Activated CD8-positive, alpha-beta T cell treated with anti-CD3 and anti-CD28 coated beads, Interleukin-2, amount 10 ng/mL, durations not matched to agents 7 days and 5 days (primary cell): ENCODE results near the gene SEC22C. TPM values are rescaled to one million over a fixed set of nuclear protein-coding genes. Genes with fewer than 3 reads are reported as not detected.

ENCODE experiments used
- ATAC-seq: fragments of 150-1000 bp; cut with Tn5 transposase; one replicate; pipeline ENCODE4 v1.10.0; 2021; ENCODE audit warnings: moderate library complexity
- CTCF ChIA-PET: fragments of 350-600 bp; sonication (Branson Sonifier 250); formaldehyde crosslinking; loops from one replicate; lab custom pipeline; 2021; ENCODE audit warnings: antibody characterized with exemption; lab: Charles Lee
- POLR2A ChIA-PET: fragments of 350-600 bp; sonication (Branson Sonifier 250); formaldehyde crosslinking; loops from one replicate; lab custom pipeline; 2021; ENCODE audit warnings: antibody characterized with exemption; lab: Charles Lee
- DNase-seq: peaks from one replicate; pipeline ENCODE4 v3.0.0-alpha.2; 2020
- H3K27ac Mint-ChIP-seq: one replicate; pipeline ENCODE4 v1.8.0; 2021; ENCODE audit warnings: mild to moderate bottlenecking, mixed read lengths
- H3K27me3 Mint-ChIP-seq: one replicate; pipeline ENCODE4 v1.8.0; 2021; ENCODE audit warnings: low read depth, mixed read lengths
- H3K36me3 Mint-ChIP-seq: one replicate; pipeline ENCODE4 v1.8.0; 2021; ENCODE audit warnings: low read depth, mixed read lengths
- H3K4me1 Mint-ChIP-seq: one replicate; pipeline ENCODE4 v1.8.0; 2021; ENCODE audit warnings: low read depth, mixed read lengths
- H3K4me3 Mint-ChIP-seq: one replicate; pipeline ENCODE4 v1.8.0; 2021; ENCODE audit warnings: mild to moderate bottlenecking, mixed read lengths
- H3K9me3 Mint-ChIP-seq: one replicate; pipeline ENCODE4 v1.8.0; 2022; ENCODE audit warnings: mixed read lengths; ENCODE audit not compliant: insufficient read depth
- total RNA-seq, 2 experiments: library from RNA; stranded (reverse); gene quantifications; one replicate each; pipeline ENCODE4 v1.2.3, GENCODE V29; 2021

Gene SEC22C
- total RNA-seq, 2 experiments from 2014 or later = 49.3 to 51.4 TPM

DNA sequence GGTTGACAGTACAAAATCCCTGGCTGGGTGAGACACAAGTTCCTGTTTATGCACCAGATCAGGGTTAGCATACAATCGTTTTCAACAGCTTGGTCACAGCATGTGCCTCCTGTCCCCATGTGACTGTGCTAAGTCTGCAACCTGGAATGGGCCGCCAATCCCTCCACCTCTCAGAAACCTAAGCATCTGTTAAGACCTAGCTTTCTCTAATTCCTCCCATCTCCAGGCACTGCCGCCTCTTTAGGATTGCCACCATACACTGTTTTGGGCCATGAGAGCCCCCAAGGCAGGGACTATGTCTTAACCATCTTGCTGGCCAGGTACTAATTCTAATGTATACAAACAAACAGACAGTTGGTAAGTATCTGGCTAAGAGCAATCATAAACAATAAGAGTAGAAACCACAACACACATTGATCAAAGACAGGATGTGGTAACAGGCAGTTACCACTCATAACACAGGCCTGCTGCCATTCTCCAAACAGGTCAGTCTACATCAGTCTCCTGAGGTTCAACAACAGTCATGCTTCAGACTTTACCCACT lies 25.6 kb downstream of the SEC22C start:
- H3K9me3 Mint-ChIP-seq = no peaks in the 10 kb centered on the region
- no peaks in the 10 kb centered on the region for H3K27me3 Mint-ChIP-seq
- ChIA-PET CTCF (interaction anchor here (1.0 to 1.9 kb wide), 3 partner anchors 9 to 59 kb away, joined by 3 to 8 read pairs (median 4); partner anchors contain the start of gene VIPR1), POLR2A (interaction anchor here (0.6 to 1.7 kb wide), 3 partner anchors 34 to 135 kb away, joined by 3 to 4 read pairs (median 4); partner anchors contain the start of genes NKTR and SS18L2)
- peak overlapping the region; percentile 9 for H3K4me3 Mint-ChIP-seq
- ATAC-seq = peak; percentile 95
- peak overlapping the region; percentile 82 for H3K27ac Mint-ChIP-seq
- peaks cover 27% of the 10 kb centered on the region for H3K4me1 Mint-ChIP-seq
- peak; percentile 67 for DNase-seq
- H3K36me3 Mint-ChIP-seq = peaks cover 57% of the 10 kb centered on the region

DNA sequence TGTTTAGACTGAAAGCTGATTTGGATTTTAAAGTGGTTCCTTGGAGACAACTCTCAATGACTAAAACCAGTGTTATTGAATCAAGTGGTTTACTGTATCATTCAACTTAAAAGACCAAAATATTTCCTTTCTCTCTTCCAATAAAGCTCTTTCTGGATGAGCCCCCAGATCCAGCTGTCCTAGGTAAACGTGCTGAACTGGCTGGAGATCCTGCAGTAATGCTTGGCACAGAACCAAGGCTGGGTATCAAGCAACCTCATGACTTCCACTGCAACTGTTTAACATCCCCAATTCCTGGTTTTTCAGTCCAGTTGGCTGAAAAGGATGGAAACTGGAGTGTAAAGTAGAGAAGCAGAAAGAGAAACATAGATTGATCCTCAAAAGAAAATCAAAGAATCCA lies 28.9 kb downstream of the SEC22C start:
- peaks cover 25% of the 10 kb centered on the region for H3K4me1 Mint-ChIP-seq
- no peak for DNase-seq
- H3K4me3 Mint-ChIP-seq = no peak overlapping the region
- POLR2A ChIA-PET = interaction anchor here (1.3 to 2.0 kb wide), 2 partner anchors 29 to 48 kb away, joined by 4 to 8 read pairs; partner anchors contain the start of genes NKTR and SEC22C
- H3K27me3 Mint-ChIP-seq = no peaks in the 10 kb centered on the region
- H3K27ac Mint-ChIP-seq = no peak overlapping the region
- CTCF ChIA-PET = interaction anchor here (1.5 to 9.1 kb wide), 5 partner anchors 8 to 51 kb away, joined by 5 to 82 read pairs (median 7); partner anchors contain the start of gene VIPR1
- H3K36me3 Mint-ChIP-seq = peaks cover 54% of the 10 kb centered on the region
- no peaks in the 10 kb centered on the region for H3K9me3 Mint-ChIP-seq
- no peak for ATAC-seq

DNA sequence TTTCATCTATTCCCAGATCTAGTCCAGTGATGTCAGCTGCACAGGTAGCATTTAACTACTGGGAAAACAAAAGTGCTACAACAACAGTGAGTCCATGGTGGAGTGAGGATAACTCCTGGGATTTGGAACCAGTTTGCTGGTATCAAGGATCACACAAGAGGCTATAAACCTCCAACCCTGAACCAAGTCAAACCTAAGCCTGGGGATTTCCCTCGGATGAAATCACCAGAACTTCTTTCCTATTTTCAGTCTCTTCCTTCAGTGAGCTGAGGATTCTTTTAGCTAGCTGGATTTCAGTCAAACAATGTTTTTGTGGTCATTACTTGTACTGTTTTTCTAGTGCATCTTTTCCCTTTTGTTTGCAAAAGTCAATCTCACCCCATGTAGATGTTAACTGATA lies 31.5 kb downstream of the SEC22C start:
- no peak for DNase-seq
- Mint-ChIP-seq H3K4me3 (no peak overlapping the region), H3K36me3 (peaks cover 35% of the 10 kb centered on the region), H3K27ac (no peak overlapping the region), H3K9me3 (no peaks in the 10 kb centered on the region), H3K27me3 (no peaks in the 10 kb centered on the region), H3K4me1 (peaks cover under 1% of the 10 kb centered on the region)
- ATAC-seq = no peak
- ChIA-PET CTCF (interaction anchor here (0.6 to 17.5 kb wide), 6 partner anchors 15 to 302 kb away, joined by 3 to 183 read pairs (median 4); partner anchors contain the start of gene VIPR1), POLR2A (interaction anchor here (0.8 to 1.4 kb wide), 2 partner anchors 24 to 32 kb away, joined by 3 read pairs; partner anchors contain the start of gene SEC22C)

DNA sequence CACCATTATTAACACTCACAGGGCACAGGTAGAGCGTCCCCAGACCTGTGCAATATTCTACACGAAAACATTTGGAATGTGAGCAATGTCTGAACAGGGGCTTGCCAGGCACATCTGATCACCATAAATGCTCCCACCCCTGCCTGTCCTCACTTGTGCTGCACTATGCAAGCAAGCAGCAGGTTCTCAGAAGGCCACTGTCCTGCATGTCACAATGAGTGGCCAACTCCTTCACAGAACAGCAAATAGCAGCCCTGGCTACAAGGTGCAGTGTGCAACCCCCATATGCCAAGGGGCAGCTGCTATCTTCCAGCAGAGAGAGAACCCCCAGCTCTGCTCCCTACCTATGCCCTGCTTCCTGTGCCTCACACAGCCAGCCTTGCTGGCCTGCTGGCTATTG lies 32.6 kb downstream of the SEC22C start:
- H3K27me3 Mint-ChIP-seq = no peaks in the 10 kb centered on the region
- H3K4me3 Mint-ChIP-seq = no peak overlapping the region
- ChIA-PET POLR2A (no interaction called here), CTCF (interaction anchor here (0.9 to 17.5 kb wide), 9 partner anchors 8 to 320 kb away, joined by 3 to 183 read pairs (median 9); partner anchors contain the start of genes NKTR and VIPR1)
- no peaks in the 10 kb centered on the region for H3K9me3 Mint-ChIP-seq
- no peak for DNase-seq
- no peak for ATAC-seq
- H3K4me1 Mint-ChIP-seq = no peaks in the 10 kb centered on the region
- H3K36me3 Mint-ChIP-seq = peaks cover 30% of the 10 kb centered on the region
- H3K27ac Mint-ChIP-seq = no peak overlapping the region

DNA sequence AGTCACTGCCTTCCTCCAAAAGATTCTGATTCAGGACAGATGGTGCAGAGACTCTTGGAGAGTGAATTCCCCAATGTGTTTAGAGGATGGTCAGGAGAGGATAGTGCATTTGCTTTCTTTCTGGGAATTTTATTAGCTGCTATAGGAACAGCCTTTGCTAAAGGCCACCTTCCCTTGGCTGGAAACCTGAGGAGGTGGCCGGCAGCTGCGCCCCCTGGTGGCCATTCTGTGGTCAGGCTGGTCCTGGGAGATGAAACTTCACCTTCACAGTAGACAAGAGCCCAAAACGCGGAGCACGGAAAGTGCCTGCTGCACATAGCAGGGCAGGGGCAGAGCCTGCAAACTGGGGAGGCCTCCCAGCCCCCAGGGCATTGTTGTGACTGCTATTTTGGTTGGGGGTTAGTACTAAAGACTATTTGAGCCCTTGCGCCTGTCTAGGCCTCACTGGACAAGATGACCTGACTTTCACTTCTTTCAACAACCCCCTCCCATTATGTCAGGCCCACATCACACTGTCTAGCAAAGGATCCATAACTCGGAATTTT lies 34.3 kb downstream of the SEC22C start:
- H3K27me3 Mint-ChIP-seq = no peaks in the 10 kb centered on the region
- H3K9me3 Mint-ChIP-seq = no peaks in the 10 kb centered on the region
- CTCF ChIA-PET = interaction anchor here (0.6 to 17.5 kb wide), 22 partner anchors 9 to 1236 kb away, joined by 3 to 183 read pairs (median 6); partner anchors contain the start of genes NKTR, SS18L2 and VIPR1
- no peak overlapping the region for H3K4me3 Mint-ChIP-seq
- DNase-seq (peak; percentile 72), ATAC-seq (peak; percentile 87)
- POLR2A ChIA-PET = no interaction called here
- no peaks in the 10 kb centered on the region for H3K4me1 Mint-ChIP-seq
- H3K36me3 Mint-ChIP-seq = peaks cover 17% of the 10 kb centered on the region
- H3K27ac Mint-ChIP-seq = no peak overlapping the region

DNA sequence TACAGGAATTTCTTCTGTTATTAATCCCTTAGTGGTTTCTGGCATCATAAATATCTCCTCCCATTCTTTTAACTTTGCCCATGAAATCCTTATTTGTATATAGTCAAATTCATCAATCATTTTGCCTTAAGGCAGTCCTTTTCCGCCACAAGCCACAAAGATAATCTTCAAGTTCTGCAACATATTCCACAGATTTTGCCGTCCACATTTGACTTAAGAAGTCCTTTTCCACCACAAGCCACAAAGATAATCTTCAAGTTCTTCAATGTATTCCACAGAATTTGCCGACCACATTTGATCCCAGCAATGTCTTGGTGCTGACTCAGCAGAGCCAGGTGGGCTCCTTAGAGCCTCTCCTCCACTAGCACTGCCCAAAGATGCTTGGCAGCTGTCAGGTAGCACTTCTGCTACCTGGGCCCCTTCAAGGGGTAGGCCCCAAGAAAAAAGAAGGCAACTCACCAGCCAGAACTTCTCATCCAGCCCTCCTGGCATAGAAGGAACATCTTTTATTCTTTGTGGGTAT lies 35.0 kb downstream of the SEC22C start:
- Mint-ChIP-seq H3K27me3 (no peaks in the 10 kb centered on the region), H3K4me1 (no peaks in the 10 kb centered on the region), H3K4me3 (no peak overlapping the region), H3K27ac (no peak overlapping the region), H3K9me3 (no peaks in the 10 kb centered on the region), H3K36me3 (peaks cover 13% of the 10 kb centered on the region)
- ChIA-PET POLR2A (no interaction called here), CTCF (interaction anchor here (0.6 to 17.5 kb wide), 23 partner anchors 9 to 1236 kb away, joined by 3 to 183 read pairs (median 7); partner anchors contain the start of genes NKTR, SS18L2 and VIPR1)
- no peak for ATAC-seq
- no peak for DNase-seq

DNA sequence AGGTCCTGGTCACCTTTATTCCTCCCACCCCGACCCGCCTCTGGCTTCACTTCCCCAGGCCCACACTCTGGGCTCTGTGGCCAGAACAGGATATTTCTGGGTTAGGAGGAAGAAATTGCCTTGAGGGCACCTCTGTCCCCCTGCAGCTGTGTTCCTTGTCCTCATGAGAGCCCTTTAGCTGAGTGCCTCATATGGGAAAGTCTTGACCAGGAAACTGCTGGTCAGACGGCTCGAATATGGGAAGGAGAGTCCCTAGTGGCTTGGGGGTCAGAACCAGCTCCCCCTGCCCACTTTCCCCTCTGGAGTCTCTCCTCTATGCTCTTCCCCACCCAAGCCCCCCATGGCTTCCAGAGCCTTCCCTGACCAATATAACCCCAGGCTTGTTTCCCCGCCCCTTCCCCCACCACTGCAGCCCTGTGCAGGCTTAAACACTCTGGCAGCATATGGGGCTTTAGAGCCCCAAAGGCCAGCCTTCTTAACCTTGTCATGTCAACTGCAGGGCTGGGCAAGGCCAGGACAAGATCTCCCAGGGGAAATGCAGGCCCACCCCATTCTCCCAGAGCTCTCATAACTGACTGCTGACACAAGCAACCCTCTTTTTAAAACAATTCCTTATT lies 36.4 kb downstream of the SEC22C start:
- H3K9me3 Mint-ChIP-seq = no peaks in the 10 kb centered on the region
- ChIA-PET CTCF (interaction anchor here (0.9 to 17.5 kb wide), 7 partner anchors 8 to 298 kb away, joined by 4 to 183 read pairs (median 15); partner anchors contain the start of gene VIPR1), POLR2A (interaction anchor here (0.6 kb wide), 1 partner anchor 47 kb away, joined by 3 read pairs; no protein-coding TSS in a partner anchor)
- no peak overlapping the region for H3K27ac Mint-ChIP-seq
- ATAC-seq = no peak
- peaks cover 10% of the 10 kb centered on the region for H3K36me3 Mint-ChIP-seq
- no peak for DNase-seq
- H3K27me3 Mint-ChIP-seq = no peaks in the 10 kb centered on the region
- H3K4me3 Mint-ChIP-seq = no peak overlapping the region
- H3K4me1 Mint-ChIP-seq = no peaks in the 10 kb centered on the region

DNA sequence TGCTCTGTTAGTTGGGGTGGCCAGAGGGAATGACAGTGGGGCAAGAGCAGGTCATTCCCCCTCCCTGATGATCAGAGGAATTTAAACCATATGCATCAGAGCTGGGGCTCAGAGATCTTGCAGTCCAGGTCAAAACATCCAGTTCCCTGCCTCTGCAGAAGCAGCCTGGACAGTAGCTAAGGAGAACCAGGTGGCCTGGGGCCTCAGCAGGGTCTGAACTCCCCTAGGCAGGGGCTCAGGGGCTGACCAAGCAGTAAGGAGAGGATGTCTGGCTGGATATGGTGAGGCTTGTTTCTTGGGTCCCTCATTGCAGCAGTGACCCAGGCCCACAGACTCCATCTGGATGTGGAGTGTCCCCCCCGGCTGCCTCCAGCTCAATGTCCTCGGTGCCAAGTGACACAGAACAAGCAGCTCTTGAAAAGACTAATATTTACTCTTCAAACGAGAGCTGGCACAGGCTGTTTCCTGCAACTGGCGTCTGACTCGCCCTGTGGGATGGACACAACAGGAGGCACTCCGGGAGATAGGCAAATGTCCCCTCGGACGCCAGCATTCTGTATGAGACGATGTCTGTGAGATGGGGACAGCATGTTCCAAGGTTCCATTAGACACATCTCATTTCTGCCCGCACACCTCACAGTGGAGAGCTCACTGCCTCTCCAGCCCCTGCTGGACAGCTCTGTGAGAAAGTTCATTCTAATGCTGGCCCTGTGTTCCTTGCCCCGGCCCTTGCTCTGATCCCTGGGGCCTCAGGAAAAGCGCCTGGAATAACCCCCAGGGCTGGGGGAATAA lies 37.1 kb downstream of the SEC22C start:
- no peaks in the 10 kb centered on the region for H3K4me1 Mint-ChIP-seq
- H3K4me3 Mint-ChIP-seq = no peak overlapping the region
- no peak overlapping the region for H3K27ac Mint-ChIP-seq
- no peaks in the 10 kb centered on the region for H3K27me3 Mint-ChIP-seq
- peaks cover 9% of the 10 kb centered on the region for H3K36me3 Mint-ChIP-seq
- ChIA-PET CTCF (interaction anchor here (1.5 to 17.5 kb wide), 4 partner anchors 9 to 297 kb away, joined by 6 to 183 read pairs (median 49); partner anchors contain the start of gene VIPR1), POLR2A (interaction anchor here (0.7 kb wide), 1 partner anchor 35 kb away, joined by 3 read pairs; no protein-coding TSS in a partner anchor)
- no peaks in the 10 kb centered on the region for H3K9me3 Mint-ChIP-seq
- DNase-seq (no peak), ATAC-seq (no peak)

DNA sequence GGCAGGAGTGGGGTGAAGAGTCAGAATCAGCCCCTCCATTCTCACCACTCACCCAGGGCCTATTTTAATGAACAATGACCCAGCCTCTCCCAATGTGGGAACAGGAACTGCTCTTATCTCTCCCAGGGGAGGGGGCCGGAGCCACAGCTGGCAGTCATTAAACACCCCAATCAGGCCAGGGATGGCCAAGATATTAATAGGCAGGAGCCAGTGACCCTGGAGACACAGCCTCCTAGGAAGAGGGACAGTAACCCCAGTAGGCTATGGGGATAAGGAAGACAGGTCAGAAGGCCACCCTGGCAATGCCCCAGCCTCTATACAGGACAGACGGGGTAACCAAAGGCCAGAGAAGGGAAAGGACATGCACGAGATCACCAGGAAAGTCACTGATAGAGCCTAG lies 40.7 kb downstream of the SEC22C start:
- no peak for ATAC-seq
- POLR2A ChIA-PET = interaction anchor here (0.6 kb wide), 1 partner anchor 223 kb away, joined by 3 read pairs; no protein-coding TSS in a partner anchor
- no peaks in the 10 kb centered on the region for H3K36me3 Mint-ChIP-seq

DNA sequence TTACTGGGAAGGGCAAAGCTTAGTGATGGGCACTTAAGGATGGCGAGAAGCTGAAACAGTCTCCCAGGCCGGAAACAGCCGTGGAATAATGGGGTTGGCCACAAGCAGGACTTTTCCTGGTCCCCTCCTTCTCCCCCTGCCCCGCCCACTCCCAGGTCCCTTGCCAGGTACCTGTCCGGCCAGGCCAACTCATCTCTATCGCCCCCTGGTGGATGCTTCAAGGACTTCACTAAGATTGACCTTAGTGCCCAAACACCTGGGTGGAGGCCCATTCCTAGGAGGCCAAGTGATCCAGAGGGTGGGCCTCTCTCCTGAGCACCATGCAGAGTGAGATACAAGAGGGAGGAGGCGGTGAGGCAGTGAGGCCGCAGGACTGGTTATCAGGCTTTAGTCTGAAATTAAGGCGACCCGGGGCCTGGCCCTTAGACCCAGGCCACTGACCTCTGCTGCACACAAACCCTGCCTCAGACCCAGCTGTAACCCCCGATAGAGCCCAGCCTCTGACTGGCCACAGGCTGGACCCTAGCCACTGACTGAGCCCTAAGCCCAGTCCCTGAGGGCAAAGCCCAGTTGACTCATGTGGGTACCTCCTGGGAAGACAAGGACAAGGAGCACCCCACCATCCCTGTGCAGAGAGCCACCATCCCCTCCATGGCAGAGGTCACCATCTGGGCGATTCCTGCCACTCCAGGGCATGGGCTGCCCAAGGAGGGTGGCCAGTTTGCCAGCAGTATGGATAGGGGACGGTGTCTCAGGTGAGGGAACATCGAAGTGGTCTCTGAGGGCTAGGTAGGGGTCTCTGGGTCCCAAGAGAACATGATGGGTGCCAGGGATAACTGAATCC lies 41.7 kb downstream of the SEC22C start:
- peak; percentile 75 for DNase-seq
- Mint-ChIP-seq H3K27me3 (no peaks in the 10 kb centered on the region), H3K36me3 (no peaks in the 10 kb centered on the region), H3K4me1 (peaks cover 6% of the 10 kb centered on the region), H3K4me3 (no peak overlapping the region), H3K9me3 (no peaks in the 10 kb centered on the region), H3K27ac (no peak overlapping the region)
- peak; percentile 75 for ATAC-seq
- POLR2A ChIA-PET = no interaction called here
- CTCF ChIA-PET = interaction anchor here (0.9 to 17.5 kb wide), 10 partner anchors 9 to 293 kb away, joined by 3 to 183 read pairs (median 5); partner anchors contain the start of gene VIPR1

More for the DNA sequence above, 40.7 kb downstream of the SEC22C start:
- Mint-ChIP-seq H3K9me3 (no peaks in the 10 kb centered on the region), H3K4me1 (peaks cover 6% of the 10 kb centered on the region), H3K4me3 (no peak overlapping the region), H3K27ac (no peak overlapping the region), H3K27me3 (no peaks in the 10 kb centered on the region)
- CTCF ChIA-PET = interaction anchor here (0.5 to 17.5 kb wide), 6 partner anchors 8 to 350 kb away, joined by 3 to 183 read pairs (median 5); partner anchors contain the start of gene VIPR1
- DNase-seq = no peak
